CD4-positive, alpha-beta T cell treated with Interleukin-10 for 1 hour (primary cell): ENCODE measurements around the gene TMEM179.

ENCODE experiments used
- DNase-seq: peaks from one replicate; pipeline ENCODE4 v3.0.0-alpha.2; 2020

The TMEM179 gene

GRCh38 chr14:104554088-104554607 is 50.4 kb downstream of the TMEM179 start:
- no peak for DNase-seq

DNA sequence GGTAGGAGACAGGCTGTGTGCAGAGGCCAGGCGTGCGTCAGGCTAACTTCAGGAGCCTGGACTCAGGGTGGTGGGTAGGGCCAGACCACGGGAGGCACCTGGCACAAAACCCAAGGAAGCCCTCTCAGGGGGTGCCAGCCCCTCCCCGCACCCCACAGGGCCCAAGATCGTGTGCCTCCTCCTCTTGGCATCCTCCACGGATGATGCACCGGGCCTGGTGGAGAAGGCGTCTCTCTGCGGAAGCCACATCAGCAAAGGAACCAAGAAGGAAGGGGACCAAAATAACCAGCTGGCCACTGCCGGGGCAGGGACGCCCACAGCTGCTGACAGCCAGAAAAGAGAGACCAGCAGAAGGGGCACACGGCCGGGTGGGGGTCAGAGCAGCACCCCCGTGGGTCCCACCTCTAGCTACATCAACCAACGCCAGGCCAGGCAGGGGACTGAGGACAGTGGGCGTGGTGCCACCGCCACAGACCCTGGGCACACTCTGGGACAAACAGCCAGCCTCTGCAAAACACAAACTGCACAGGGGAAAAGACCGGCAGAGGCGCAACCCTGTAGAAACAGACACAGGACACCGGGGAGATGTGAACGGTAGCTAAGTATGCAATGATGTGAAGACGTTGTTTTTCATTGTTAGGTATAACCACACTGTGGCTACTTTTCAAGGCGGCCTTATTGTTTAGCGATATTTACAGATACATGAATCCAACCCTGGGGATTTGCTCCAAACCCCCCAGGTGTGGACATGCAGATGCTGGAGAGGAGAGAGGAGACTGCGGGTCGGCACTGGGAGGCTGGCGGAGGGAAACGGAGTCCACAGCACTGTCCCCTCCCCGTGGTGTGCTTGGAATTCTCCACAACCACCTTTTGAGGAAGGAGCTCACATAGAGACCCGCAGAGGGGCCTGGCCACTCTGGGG is 51.1 kb downstream of the TMEM179 start:
- no peak for DNase-seq

- DNase-seq, result no peak
Observed at GRCh38 chr14:104552738-104553125, 51.8 kb downstream of the TMEM179 start.

- no peak for DNase-seq
Observed at GRCh38 chr14:104551851-104552737, 52.5 kb downstream of the TMEM179 start.

DNA sequence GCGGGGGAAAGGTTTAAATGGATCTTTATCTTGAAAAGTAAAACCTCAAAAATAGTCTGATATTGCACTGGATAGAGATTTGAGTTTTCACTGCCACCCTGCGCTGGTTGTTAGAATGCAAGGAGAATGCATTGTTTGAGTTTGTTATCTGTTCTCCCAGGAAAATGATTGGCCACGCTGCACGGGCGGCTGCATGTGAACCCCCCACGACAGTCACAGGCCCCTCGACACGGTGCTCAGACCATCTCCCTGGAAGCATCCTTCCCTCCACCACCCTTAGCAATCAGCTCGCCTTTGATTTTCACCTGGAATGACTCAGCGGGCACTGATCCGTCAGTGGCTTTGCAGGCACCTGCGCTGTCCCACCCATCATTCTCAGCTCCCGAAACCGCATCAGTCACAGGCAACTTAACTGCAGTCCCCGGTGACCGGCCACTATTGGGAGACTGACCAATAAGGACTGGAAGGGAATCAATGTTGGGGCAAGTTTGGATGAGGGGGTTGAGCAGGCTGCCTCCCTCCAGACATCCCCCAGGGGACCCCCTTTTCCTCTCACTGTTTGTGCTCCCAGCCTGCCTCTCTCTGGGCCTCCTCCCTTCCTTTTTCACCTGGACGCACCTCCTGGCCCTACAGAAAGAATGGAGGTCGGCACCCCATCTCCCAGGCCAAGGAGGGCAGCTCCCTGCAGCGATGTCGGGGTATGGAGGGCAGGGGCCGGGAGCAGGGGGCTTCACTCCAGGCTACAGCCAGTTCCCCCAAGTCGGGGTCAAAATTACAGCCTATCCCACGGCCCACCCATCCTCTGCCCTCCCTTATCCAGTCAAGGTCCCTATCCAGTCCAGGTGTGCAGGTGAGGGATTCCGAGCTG is 53.5 kb downstream of the TMEM179 start:
- DNase-seq, result no peak

GRCh38 chr14:104550340-104550860 is 54.2 kb downstream of the TMEM179 start:
- no peak for DNase-seq

GRCh38 chr14:104549536-104550339 is 54.8 kb downstream of the TMEM179 start:
- DNase-seq, result no peak

GRCh38 chr14:104548802-104549535 is 55.6 kb downstream of the TMEM179 start:
- no peak for DNase-seq

- no peak for DNase-seq
Observed at GRCh38 chr14:104547998-104548700, 56.4 kb downstream of the TMEM179 start.

GRCh38 chr14:104547310-104547997 is 57.1 kb downstream of the TMEM179 start:
- DNase-seq, result no peak

DNA sequence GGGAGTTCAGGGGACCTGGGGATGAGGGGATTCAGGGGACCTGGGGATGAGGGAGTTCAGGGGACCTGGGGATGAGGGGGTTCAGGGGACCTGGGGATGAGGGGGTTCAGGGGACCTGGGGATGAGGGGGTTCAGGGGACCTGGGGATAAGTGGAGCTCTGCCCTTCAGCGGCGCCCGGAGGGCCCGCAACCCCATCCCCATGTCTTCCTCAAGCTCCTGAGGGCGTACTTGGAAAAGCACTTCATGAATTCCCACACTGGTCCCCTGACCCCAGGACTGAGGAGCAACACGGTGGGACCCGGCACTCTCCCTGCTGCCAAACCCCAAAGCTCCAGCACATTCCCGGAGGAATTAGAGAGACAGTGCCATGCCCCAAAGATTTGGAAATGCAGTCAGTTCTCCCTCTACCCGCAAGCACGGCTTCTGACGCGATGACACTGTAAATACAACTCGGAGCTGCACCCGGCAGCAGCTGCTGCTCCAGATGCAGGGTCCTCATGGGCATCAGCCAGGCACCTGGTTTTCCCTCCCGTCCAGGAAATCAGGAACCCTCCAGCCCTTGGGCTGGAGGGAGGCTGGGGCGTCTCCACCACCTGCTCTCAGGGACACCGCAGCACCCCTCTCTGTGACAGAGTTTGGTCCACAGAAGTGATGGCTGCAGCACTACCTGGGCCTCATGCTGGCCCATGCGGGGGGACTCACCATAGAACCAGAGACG is 57.8 kb downstream of the TMEM179 start:
- no peak for DNase-seq

- no peak for DNase-seq
Observed at GRCh38 chr14:104545942-104546501, 58.5 kb downstream of the TMEM179 start.

DNA sequence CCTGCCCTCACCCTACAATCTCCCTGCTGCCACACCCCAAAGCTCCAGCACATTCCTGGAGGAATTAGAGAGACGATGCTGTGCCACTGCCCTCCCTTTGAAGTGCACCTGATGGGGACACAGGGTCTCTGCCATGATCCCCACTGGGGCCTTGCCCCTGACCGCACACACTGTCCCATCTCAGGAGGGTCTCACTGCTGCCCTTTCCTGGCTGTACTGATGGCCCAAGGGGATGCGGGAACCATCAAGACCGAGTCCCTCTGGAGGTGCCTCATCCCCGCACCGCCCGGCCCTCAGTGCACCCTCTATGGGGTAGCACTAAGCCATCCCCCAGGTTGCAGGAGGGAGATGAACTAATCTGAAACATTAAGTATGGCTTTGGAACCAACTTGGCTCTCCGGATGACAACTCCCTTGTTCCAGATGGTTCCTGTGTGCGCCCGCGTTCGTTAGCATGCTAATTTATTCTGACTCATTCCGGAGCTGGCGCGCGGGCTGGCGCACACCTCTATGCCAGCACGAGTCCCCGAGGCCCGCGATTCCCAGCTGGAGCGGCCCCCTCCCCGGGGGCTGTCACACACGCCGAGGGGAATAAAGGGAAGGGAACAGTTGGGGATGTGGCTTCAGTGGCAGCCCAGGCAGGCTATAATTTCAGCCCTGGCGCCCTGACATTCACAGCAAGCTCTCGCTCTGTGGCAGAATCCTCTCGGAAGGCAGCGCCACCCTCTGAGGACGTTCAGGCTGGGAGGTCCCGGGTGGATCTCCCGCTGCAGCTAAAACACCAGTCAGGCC is 59.2 kb downstream of the TMEM179 start:
- no peak for DNase-seq

DNA sequence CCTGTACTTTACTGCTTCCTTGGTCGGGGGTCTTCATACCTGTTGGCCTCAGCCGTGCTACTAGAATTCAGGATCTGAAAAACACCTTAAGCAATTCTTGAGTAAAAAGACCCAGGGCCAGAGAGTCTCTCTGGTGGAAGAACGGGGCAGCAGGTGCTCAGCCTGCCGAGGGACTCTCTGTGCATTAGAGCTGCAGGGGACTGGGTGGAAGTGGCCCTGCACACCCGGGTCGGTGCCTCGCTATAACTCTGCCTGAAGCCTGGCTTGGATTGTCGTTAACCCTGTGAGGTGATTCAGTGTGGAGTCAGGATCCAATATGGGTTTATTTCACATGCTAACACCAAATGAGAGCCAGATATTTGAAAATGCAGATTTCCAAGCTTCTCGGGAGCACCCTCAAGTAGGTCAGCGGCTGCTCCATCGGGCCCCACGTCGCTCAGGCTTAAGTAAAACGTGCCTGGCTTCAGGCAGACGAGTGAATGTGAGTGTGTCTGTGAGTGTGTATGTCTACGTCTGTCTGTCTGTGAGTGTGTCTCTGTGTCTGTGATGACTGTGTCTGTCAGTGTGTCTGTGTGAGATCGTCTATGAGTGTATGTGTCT is 60.1 kb downstream of the TMEM179 start:
- no peak for DNase-seq

- DNase-seq, result no peak
Observed at GRCh38 chr14:104542871-104543830, 61.4 kb downstream of the TMEM179 start.
